A549 (cell line): ENCODE data around the gene FAF1.

Experiments
- CEBPB ChIP-seq, 2 experiments: fragments of >200 bp in 1 of 2; sonication (Bioruptor Twin) in 1 of 2; formaldehyde crosslinking in 1 of 2; IDR thresholded peaks; 2 replicates each; pipeline ENCODE4 v1.6.1; 2012 to 2016
- CHD2 ChIP-seq: fragments of 150-350 bp; IDR thresholded peaks from 2 replicates; pipeline ENCODE4 v1.6.1; 2014; ENCODE audit warnings: low read length; ENCODE audit not compliant: partially characterized antibody
- HMGXB4 ChIP-seq: fragments of 250-450 bp; sonication (Bioruptor Pico); IDR thresholded peaks from 2 replicates; pipeline ENCODE4 v1.5.0; 2021; ENCODE audit warnings: mild to moderate bottlenecking, moderate library complexity, borderline replicate concordance
- POLR2A ChIP-seq: IDR thresholded peaks from 2 replicates; pipeline ENCODE4 v1.6.1; 2012; ENCODE audit warnings: mild to moderate bottlenecking, low read length
- ZFP36 ChIP-seq: fragments of 450-650 bp; IDR thresholded peaks from 2 replicates; pipeline ENCODE4 v1.6.1; 2014; ENCODE audit warnings: borderline replicate concordance; ENCODE audit not compliant: partially characterized antibody
- TF ChIP-seq, protein P1 (sequence below): fragments of >200 bp; sonication (Bioruptor Twin); formaldehyde crosslinking; IDR thresholded peaks from 3 replicates; pipeline ENCODE4 v1.5.1; 2016

DNA sequence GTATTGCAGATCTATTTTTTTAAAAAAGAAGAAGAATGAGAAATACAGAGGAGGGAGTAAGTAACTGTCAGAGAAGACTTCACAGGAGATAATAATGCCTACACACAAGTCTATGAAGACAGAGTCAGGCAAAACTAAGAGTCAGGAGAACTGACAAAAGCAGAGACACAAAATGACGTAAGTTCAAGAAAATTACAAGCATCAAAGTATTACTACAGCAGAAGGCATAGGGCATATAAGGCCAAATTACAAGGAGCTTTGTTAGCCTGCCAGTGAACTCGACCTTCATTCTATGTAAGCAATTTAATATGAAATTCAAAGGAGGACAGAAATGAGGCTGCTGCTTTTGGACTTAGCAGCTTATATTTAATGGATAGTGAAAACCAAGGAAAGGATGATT, 23.7 kb downstream of the FAF1 start:
- no peak for TF ChIP-seq CEBPB (IDR thresholded peaks at IDR 0.05)
- TF ChIP-seq POLR2A: no peak
- no peak for TF ChIP-seq HMGXB4 (CRISPR knock-in tag)
- TF ChIP-seq, protein P1, sequence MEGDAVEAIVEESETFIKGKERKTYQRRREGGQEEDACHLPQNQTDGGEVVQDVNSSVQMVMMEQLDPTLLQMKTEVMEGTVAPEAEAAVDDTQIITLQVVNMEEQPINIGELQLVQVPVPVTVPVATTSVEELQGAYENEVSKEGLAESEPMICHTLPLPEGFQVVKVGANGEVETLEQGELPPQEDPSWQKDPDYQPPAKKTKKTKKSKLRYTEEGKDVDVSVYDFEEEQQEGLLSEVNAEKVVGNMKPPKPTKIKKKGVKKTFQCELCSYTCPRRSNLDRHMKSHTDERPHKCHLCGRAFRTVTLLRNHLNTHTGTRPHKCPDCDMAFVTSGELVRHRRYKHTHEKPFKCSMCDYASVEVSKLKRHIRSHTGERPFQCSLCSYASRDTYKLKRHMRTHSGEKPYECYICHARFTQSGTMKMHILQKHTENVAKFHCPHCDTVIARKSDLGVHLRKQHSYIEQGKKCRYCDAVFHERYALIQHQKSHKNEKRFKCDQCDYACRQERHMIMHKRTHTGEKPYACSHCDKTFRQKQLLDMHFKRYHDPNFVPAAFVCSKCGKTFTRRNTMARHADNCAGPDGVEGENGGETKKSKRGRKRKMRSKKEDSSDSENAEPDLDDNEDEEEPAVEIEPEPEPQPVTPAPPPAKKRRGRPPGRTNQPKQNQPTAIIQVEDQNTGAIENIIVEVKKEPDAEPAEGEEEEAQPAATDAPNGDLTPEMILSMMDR: no peak
- TF ChIP-seq CHD2: no peak
- TF ChIP-seq ZFP36: no peak
